ENCODE results near the gene MB. TPM values are rescaled to one million over a fixed set of nuclear protein-coding genes. Genes with fewer than 3 reads are reported as not detected.

The MB gene
- total RNA-seq, 1 experiment from 2014 or later: 1.5 TPM

DNA sequence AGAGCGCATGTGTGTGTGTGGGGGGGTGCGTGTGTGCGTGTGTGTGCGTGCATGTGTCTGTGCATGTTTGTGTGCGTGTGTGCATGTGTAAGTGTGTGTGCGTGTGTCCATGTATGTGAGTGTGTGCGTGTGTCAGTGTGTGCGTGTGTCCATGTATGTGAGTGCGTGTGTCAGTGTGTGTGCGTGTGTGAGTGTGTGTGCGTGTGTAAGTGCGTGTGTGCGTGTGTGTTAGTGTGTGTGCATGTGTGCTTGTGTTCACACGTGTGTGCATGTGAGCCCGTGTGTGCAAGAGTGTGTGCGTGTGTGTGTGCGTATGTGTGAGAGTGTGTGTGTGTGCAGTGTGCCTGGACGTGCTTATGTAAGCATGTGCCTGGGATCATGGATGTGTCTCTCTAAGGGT is 16.4 kb upstream of the MB start (continued):
- TF ChIP-seq CBX3 (IDR thresholded peaks at IDR 0.05; ENCODE audit: low read depth): no peak
- TF ChIP-seq, protein P1, sequence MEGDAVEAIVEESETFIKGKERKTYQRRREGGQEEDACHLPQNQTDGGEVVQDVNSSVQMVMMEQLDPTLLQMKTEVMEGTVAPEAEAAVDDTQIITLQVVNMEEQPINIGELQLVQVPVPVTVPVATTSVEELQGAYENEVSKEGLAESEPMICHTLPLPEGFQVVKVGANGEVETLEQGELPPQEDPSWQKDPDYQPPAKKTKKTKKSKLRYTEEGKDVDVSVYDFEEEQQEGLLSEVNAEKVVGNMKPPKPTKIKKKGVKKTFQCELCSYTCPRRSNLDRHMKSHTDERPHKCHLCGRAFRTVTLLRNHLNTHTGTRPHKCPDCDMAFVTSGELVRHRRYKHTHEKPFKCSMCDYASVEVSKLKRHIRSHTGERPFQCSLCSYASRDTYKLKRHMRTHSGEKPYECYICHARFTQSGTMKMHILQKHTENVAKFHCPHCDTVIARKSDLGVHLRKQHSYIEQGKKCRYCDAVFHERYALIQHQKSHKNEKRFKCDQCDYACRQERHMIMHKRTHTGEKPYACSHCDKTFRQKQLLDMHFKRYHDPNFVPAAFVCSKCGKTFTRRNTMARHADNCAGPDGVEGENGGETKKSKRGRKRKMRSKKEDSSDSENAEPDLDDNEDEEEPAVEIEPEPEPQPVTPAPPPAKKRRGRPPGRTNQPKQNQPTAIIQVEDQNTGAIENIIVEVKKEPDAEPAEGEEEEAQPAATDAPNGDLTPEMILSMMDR (IDR thresholded peaks at IDR 0.05 in 2 of 3, conservative IDR thresholded peaks at IDR 0.05 in 1 of 3; ENCODE audit: borderline replicate concordance in 1 of 3, insufficient read depth in 1 of 3, low read depth in 2 of 3, low read length in 2 of 3): no peak
- TF ChIP-seq SP1 (IDR thresholded peaks at IDR 0.05; ENCODE audit: low read depth): no peak
- no peak for TF ChIP-seq ELF1 (IDR thresholded peaks at IDR 0.05; ENCODE audit: borderline replicate concordance, low read depth)

DNA sequence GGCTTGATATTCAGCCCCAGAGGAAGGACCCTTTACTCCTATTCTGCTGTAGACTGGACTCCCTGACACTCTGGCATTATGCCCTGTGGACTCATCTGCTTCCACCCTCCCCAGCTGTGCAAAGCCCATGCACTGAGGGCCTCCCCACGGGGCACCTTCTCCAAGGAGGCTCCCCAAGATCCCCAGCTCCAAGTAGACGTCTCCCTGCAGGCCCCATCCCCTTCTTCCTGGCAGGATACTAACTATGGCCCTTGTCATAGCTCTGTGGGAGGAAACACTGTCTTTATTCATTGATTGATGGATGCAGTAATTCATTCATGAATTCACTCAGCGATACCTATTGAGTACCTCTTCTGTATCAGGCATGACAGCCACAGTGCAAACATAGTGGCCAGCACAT is 15.8 kb upstream of the MB start:
- Histone ChIP-seq H3K27ac (ENCODE audit: low read depth, low read length) (no peak overlapping the region), H3K4me1 (ENCODE audit: control insufficient read depth in 1 of 2, insufficient read depth in 2 of 2, low read length in 2 of 2) (peaks cover 30 to 46% of the 10 kb centered on the region in 2 experiments), H3K27me3 (ENCODE audit: insufficient read depth, low read length) (no peaks in the 10 kb centered on the region), H3K4me2 (ENCODE audit: low read length) (no peak overlapping the region), H4K20me1 (ENCODE audit: insufficient read depth) (no peaks in the 10 kb centered on the region), H3K9ac (ENCODE audit: low read length) (no peak overlapping the region), H3K79me2 (ENCODE audit: insufficient read depth, low read length) (no peaks in the 10 kb centered on the region), H3K36me3 (ENCODE audit: control insufficient read depth in 1 of 2, insufficient read depth in 2 of 2, low read length in 2 of 2) (no peaks in the 10 kb centered on the region), H3K9me3 (ENCODE audit: control insufficient read depth in 1 of 2, insufficient read depth in 1 of 2, low read depth in 1 of 2, low read length in 2 of 2) (peaks cover 0 to 4% of the 10 kb centered on the region in 2 experiments; a peak in 1 of 4 replicates), H2AFZ (ENCODE audit: low read depth, low read length, poor library complexity, severe bottlenecking) (no peak overlapping the region), H3K9me2 (ENCODE audit: insufficient read depth) (no peaks in the 10 kb centered on the region), H3K4me3 (replicated peaks in 1 of 2; ENCODE audit: low read depth in 1 of 2, low read length in 2 of 2) (no peak overlapping the region)
- no peak for ATAC-seq
- BruUV-seq (replicated peaks): no TSS peak
- ChIA-PET CTCF (no interaction called here), RAD21 (ENCODE audit: low non-redundant PET in 1 of 2, low total read pairs in 2 of 2, uncharacterized antibody in 2 of 2, unreplicated experiment in 2 of 2) (no interaction called here), POLR2A (no interaction called here)
- intact Hi-C loops (cut with micrococcal nuclease): no loop called here
- TF ChIP-seq CEBPB (IDR thresholded peaks at IDR 0.05; ENCODE audit: low read depth) (no peak), SP1 (IDR thresholded peaks at IDR 0.05; ENCODE audit: low read depth) (no peak), EZH2 (IDR thresholded peaks at IDR 0.05) (no peak), SRF (IDR thresholded peaks at IDR 0.05; ENCODE audit: low read depth) (no peak)
- DNase-seq (ENCODE audit: low read depth, low spot score): no peak
